HepG2 (cell line): ENCODE data around the gene CUEDC2. TPM values are rescaled to one million over a fixed set of nuclear protein-coding genes. Genes with fewer than 3 reads are reported as not detected.

Source experiments
- ATAC-seq: fragments of 200-7000 bp; cut with Tn5 transposase; 3 replicates; pipeline ENCODE4 v1.9.1; 2020; ENCODE audit warnings: mild to moderate bottlenecking, moderate library complexity
- BruUV-seq: library from RNA; stranded (reverse); fragments of 400-500 nt; replicated peaks from 2 replicates; lab custom pipeline; 2021; lab: Mats Ljungman, UMichigan
- CTCF ChIA-PET: fragments of 300-600 bp; formaldehyde crosslinking; extraction: SDS; loops from one replicate; lab custom pipeline; 2021; ENCODE audit warnings: low total read pairs, inconsistent platforms, low intra/inter-chr PET ratio; lab: Yijun Ruan, JAX
- POLR2A ChIA-PET: fragments of 350-600 bp; sonication (Branson Sonifier 250); formaldehyde crosslinking; loops from one replicate; lab custom pipeline; 2020; ENCODE audit warnings: antibody characterized with exemption, inconsistent platforms; lab: Yijun Ruan, JAX
- DNase-seq: peaks from one replicate; pipeline ENCODE4 v3.0.0-alpha.2; 2015; ENCODE audit warnings: low spot score
- FAIRE-seq: peaks from 3 replicates; lab custom pipeline; 2011; peaks lifted over from hg19 to GRCh38; lab: Jason Lieb, UNC
- H2AFZ ChIP-seq: one replicate; pipeline ENCODE4 v1.6.1; 2011; ENCODE audit warnings: low read length, inconsistent platforms
- H3K27ac ChIP-seq: fragments of 300-600 bp; 3 replicates; pipeline ENCODE4 v1.8.0; 2011; ENCODE audit warnings: mixed run types, mild to moderate bottlenecking, mixed read lengths, low read length, inconsistent platforms; ENCODE audit not compliant: insufficient read depth; ENCODE audit errors: extremely low read length
- H3K27me3 ChIP-seq, 2 experiments: fragments of 200-600 bp in 1 of 2; 2 replicates in 1 of 2; 3 replicates in 1 of 2; pipeline versions ENCODE4 v1.6.0 to v1.8.0; 2011; ENCODE audit warnings: low read length in 2 of 2, mild to moderate bottlenecking in 2 of 2, moderate library complexity in 2 of 2, inconsistent platforms in 1 of 2; ENCODE audit not compliant: insufficient read depth in 2 of 2, control insufficient read depth in 1 of 2
- H3K36me3 ChIP-seq, 2 experiments: fragments of 200-600 bp in 1 of 2; replicated peaks in 1 of 2; 2 replicates in 1 of 2; 3 replicates in 1 of 2; pipeline versions ENCODE4 v1.5.1 to v1.8.0; 2011; ENCODE audit warnings: low read length in 2 of 2, inconsistent platforms in 1 of 2; ENCODE audit not compliant: insufficient read depth in 2 of 2, control insufficient read depth in 1 of 2
- H3K4me1 ChIP-seq: 2 replicates; pipeline ENCODE4 v1.5.1; 2012; ENCODE audit warnings: low read length, inconsistent platforms; ENCODE audit not compliant: insufficient read depth
- H3K4me2 ChIP-seq: 2 replicates; pipeline ENCODE4 v1.6.0; 2011; ENCODE audit warnings: low read depth, low read length, inconsistent platforms
- H3K4me3 ChIP-seq, 3 experiments: fragments of 200-600 bp in 1 of 3; sonication (generic), shearing (Covaris generic) in 1 of 3; replicated peaks in 1 of 3; 2 replicates each; pipeline ENCODE4 v1.5.1; 2011 to 2016; ENCODE audit warnings: low read length in 3 of 3, inconsistent platforms in 2 of 3, low read depth in 2 of 3, mild to moderate bottlenecking in 2 of 3, control low read depth in 1 of 3, mixed read lengths in 1 of 3; ENCODE audit not compliant: insufficient read depth in 1 of 3
- H3K79me2 ChIP-seq: one replicate; pipeline ENCODE4 v1.6.1; 2011; ENCODE audit warnings: low read length, inconsistent platforms; ENCODE audit not compliant: insufficient read depth
- H3K9ac ChIP-seq: 2 replicates; pipeline ENCODE4 v1.6.0; 2011; ENCODE audit warnings: mild to moderate bottlenecking, low read depth, low read length, inconsistent platforms; ENCODE audit not compliant: insufficient read depth
- H3K9me3 ChIP-seq: 2 replicates; pipeline ENCODE4 v1.5.1; 2012; ENCODE audit warnings: mild to moderate bottlenecking, low read length
- H4K20me1 ChIP-seq: 2 replicates; pipeline ENCODE4 v1.6.0; 2011; ENCODE audit warnings: inconsistent platforms, mild to moderate bottlenecking, low read length, moderate library complexity; ENCODE audit not compliant: insufficient read depth
- CREM ChIP-seq, 2 experiments: sonication (generic) in 1 of 2; formaldehyde crosslinking in 1 of 2; IDR thresholded peaks; 2 replicates each; pipeline versions ENCODE4 v1.4.0 to v1.6.1; 2016 to 2020; ENCODE audit warnings: antibody characterized with exemption in 1 of 2, mild to moderate bottlenecking in 1 of 2, missing genetic modification reagents in 1 of 2
- ELF3 ChIP-seq: IDR thresholded peaks from 2 replicates; pipeline ENCODE4 v1.6.1; 2016; ENCODE audit warnings: missing genetic modification reagents, missing compliant biosample characterization
- GTF2F1 ChIP-seq: fragments of 150-350 bp; IDR thresholded peaks from 2 replicates; pipeline ENCODE4 v1.6.1; 2014; ENCODE audit warnings: low read length
- HMGA1 ChIP-seq: sonication (generic); formaldehyde crosslinking; conservative IDR thresholded peaks from 2 replicates; pipeline ENCODE4 v1.4.0; 2020; ENCODE audit warnings: missing genetic modification reagents
- KDM1A ChIP-seq: IDR thresholded peaks from 2 replicates; pipeline ENCODE4 v1.6.1; 2016; ENCODE audit warnings: missing compliant biosample characterization
- PAXIP1 ChIP-seq: sonication (generic); formaldehyde crosslinking; conservative IDR thresholded peaks from 2 replicates; pipeline ENCODE4 v1.4.0; 2020; ENCODE audit warnings: mild to moderate bottlenecking, missing genetic modification reagents, moderate library complexity
- RBM22 ChIP-seq: fragments of 200-400 bp; formaldehyde crosslinking; optimal IDR thresholded peaks from 2 replicates; pipeline ENCODE3; 2017; ENCODE audit warnings: mild to moderate bottlenecking, low read length, moderate library complexity
- TRAFD1 ChIP-seq: sonication (generic); formaldehyde crosslinking; IDR thresholded peaks from 2 replicates; pipeline ENCODE4 v1.5.1; 2020; ENCODE audit warnings: missing genetic modification reagents, mild to moderate bottlenecking, borderline replicate concordance
- ZBTB49 ChIP-seq: sonication (generic); formaldehyde crosslinking; IDR thresholded peaks from 2 replicates; pipeline ENCODE4 v1.4.0; 2020; ENCODE audit warnings: missing genetic modification reagents, borderline replicate concordance
- ZMYM2 ChIP-seq: sonication (generic); formaldehyde crosslinking; IDR thresholded peaks from 2 replicates; pipeline ENCODE4 v1.8.0; 2022; ENCODE audit warnings: mild to moderate bottlenecking, missing genetic modification reagents
- ZNF562 ChIP-seq: sonication (generic); formaldehyde crosslinking; IDR thresholded peaks from 2 replicates; pipeline ENCODE4 v1.8.0; 2022; ENCODE audit warnings: missing genetic modification reagents, borderline replicate concordance
- WGBS: methylation state at CpG from one replicate; pipeline ENCODE4 v1.1.6; 2017; ENCODE audit warnings: low lambda C conversion rate; 5-methylcytosine and 5-hydroxymethylcytosine counted together
- in situ Hi-C: cut with HindIII; loops from 2 replicates; pipeline ENCODE4 v1.10.0; 2017; ENCODE audit warnings: low pct_unique_long_range_greater_than_20kb; ENCODE audit not compliant: extremely low pct_ligation_motif_present
- intact Hi-C: fragments of 100-400 bp; cut with micrococcal nuclease; formaldehyde crosslinking; loops from one replicate; pipeline ENCODE4 v1.10.0; 2022; ENCODE audit not compliant: unreplicated experiment
- polyA plus RNA-seq, 8 experiments: library from polyadenylated mRNA; depleted of rRNA in 3 of 8; stranded (reverse) in 7 of 8; unstranded in 1 of 8; fragments of >200 nt; fragmentation: Illumina TruSeq in 4 of 8; extraction: Trizol in 4 of 8; gene quantifications; 2 replicates each; pipeline versions ENCODE4 v1.2.1 to v1.2.3, GENCODE V29; 2011 to 2016; ENCODE audit warnings: low read depth in 4 of 8, missing spikeins in 1 of 8, mixed read lengths in 1 of 8; ENCODE audit not compliant: insufficient read depth in 1 of 8
- total RNA-seq, 5 experiments: library from RNA; depleted of rRNA; stranded (reverse); fragments of >200 nt; fragmentation: Illumina TruSeq; extraction: Trizol; gene quantifications; 2 replicates each; pipeline ENCODE4 v1.2.3, GENCODE V29; 2016; ENCODE audit warnings: low read depth in 1 of 5

The CUEDC2 gene
- total and polyA plus RNA-seq, 2 of the 13 experiments (the other 11 are each of a cell fraction or from before 2014, with no cell fraction given) = 13.1 to 18.4 TPM

- no peak for DNase-seq
- H3K4me1 ChIP-seq = 0 out of 2 replicates have a peak, but pooled peaks cover under 1% of the 10 kb centered on the region
- in situ Hi-C loops (no loop called here), intact Hi-C loops (no loop called here)
- no TSS peak for BruUV-seq
- TF ChIP-seq RBM22 (peak; percentile 58), ZMYM2 (CRISPR knock-in tag) (no peak), ZNF562 (CRISPR knock-in tag) (no peak), TRAFD1 (CRISPR knock-in tag) (no peak)
- CTCF ChIA-PET = no interaction called here
- no peak overlapping the region for H3K4me3 ChIP-seq
- 97% methylated on average over 5 of the region's 6 CpGs for WGBS
- H3K4me2 ChIP-seq = no peak overlapping the region
- ATAC-seq = no peak
- H4K20me1 ChIP-seq = 0 out of 2 replicates have a peak, but pooled peaks cover 2% of the 10 kb centered on the region
- H3K36me3 ChIP-seq = peaks cover 31 to 59% of the 10 kb centered on the region in 2 experiments
- H3K9ac ChIP-seq = no peak overlapping the region
- no peaks in the 10 kb centered on the region for H3K9me3 ChIP-seq
- no peaks in the 10 kb centered on the region for H3K27me3 ChIP-seq
- no peak for FAIRE-seq
- no peaks in the 10 kb centered on the region for H3K79me2 ChIP-seq
- POLR2A ChIA-PET = no interaction called here
- H2AFZ ChIP-seq = no peak overlapping the region
- no peak overlapping the region for H3K27ac ChIP-seq
Measured at GRCh38 chr10:102379383-102379782, 53.0 kb downstream of the CUEDC2 start.

GRCh38 chr10:102376901-102377300, 55.5 kb downstream of the CUEDC2 start:
- 0 out of 2 replicates have a peak, but pooled peaks cover 2% of the 10 kb centered on the region for H4K20me1 ChIP-seq
- in situ Hi-C loops = no loop called here
- ChIA-PET POLR2A (no interaction called here), CTCF (no interaction called here)
- H3K27ac ChIP-seq = no peak overlapping the region
- no peaks in the 10 kb centered on the region for H3K27me3 ChIP-seq
- no peak overlapping the region for H3K4me3 ChIP-seq
- H3K79me2 ChIP-seq = no peaks in the 10 kb centered on the region
- no peak overlapping the region for H3K4me2 ChIP-seq
- intact Hi-C loops = no loop called here
- H3K9me3 ChIP-seq = no peaks in the 10 kb centered on the region
- ATAC-seq (no peak), DNase-seq (no peak), FAIRE-seq (no peak)
- H3K9ac ChIP-seq = no peak overlapping the region
- BruUV-seq = no TSS peak
- 95% methylated on average over 12 of the region's 12 CpGs for WGBS
- H3K36me3 ChIP-seq = peaks cover 25 to 63% of the 10 kb centered on the region in 2 experiments
- no peak overlapping the region for H2AFZ ChIP-seq
- H3K4me1 ChIP-seq = no peaks in the 10 kb centered on the region
- no peak for TF ChIP-seq KDM1A (CRISPR knock-in tag)
- TF ChIP-seq ZBTB49 (CRISPR knock-in tag) = no peak
- TF ChIP-seq GTF2F1 = no peak
- TF ChIP-seq PAXIP1 (CRISPR knock-in tag) = no peak
- no peak for TF ChIP-seq ELF3 (CRISPR knock-in tag)
- TF ChIP-seq CREM (IDR thresholded peaks at IDR 0.05) = no peak
- no peak for TF ChIP-seq CREM (CRISPR knock-in tag; IDR thresholded peaks at IDR 0.05)
- no peak for TF ChIP-seq HMGA1 (CRISPR knock-in tag)
